NCI-H1092 treated with DMSO at 0.1 percent for 48 hours (cell line): ENCODE data around the gene SLC9A6.
"Not testable (repeated sequence)": the region's sequence is repeated elsewhere in the genome, so short reads cannot be mapped to it uniquely, and the experiment has no call there.

Source experiments
- DNase-seq: peaks from one replicate; lab custom pipeline; 2025; lab: John Stamatoyannopoulos, UW

Gene SLC9A6

GRCh38 chrX:136030303-136031191, 45.3 kb downstream of the SLC9A6 start:
- DNase-seq, result no peak

- DNase-seq, result no peak
These were observed 46.4 kb downstream of the SLC9A6 start for GRCh38 chrX:136031626-136032025.

GRCh38 chrX:136032370-136032769, 47.1 kb downstream of the SLC9A6 start:
- no peak for DNase-seq

GRCh38 chrX:136034668-136035067, 49.4 kb downstream of the SLC9A6 start:
- DNase-seq, result no peak

GRCh38 chrX:136035663-136036062, 50.4 kb downstream of the SLC9A6 start:
- no peak for DNase-seq

- DNase-seq, result no peak
These were observed 54.2 kb downstream of the SLC9A6 start for GRCh38 chrX:136039485-136039884.

- no peak for DNase-seq
These were observed 54.7 kb downstream of the SLC9A6 start for GRCh38 chrX:136039968-136040367.

- no peak for DNase-seq
These were observed 56.1 kb downstream of the SLC9A6 start for GRCh38 chrX:136041254-136041812.

GRCh38 chrX:136045008-136045407, 59.8 kb downstream of the SLC9A6 start:
- no peak for DNase-seq

- DNase-seq, result no peak
These were observed 61.2 kb downstream of the SLC9A6 start for GRCh38 chrX:136046295-136047015.

- DNase-seq, result no peak
These were observed 61.9 kb downstream of the SLC9A6 start for GRCh38 chrX:136047016-136047642.

- DNase-seq, result no peak
These were observed 62.7 kb downstream of the SLC9A6 start for GRCh38 chrX:136047969-136048368.

- DNase-seq, result no peak
These were observed 63.2 kb downstream of the SLC9A6 start for GRCh38 chrX:136048446-136048845.

- DNase-seq, result no peak
These were observed 64.4 kb downstream of the SLC9A6 start for GRCh38 chrX:136049608-136050007.

- DNase-seq, result not testable (repeated sequence)
These were observed 65.6 kb downstream of the SLC9A6 start for GRCh38 chrX:136050875-136051274.

- no peak for DNase-seq
These were observed 66.4 kb downstream of the SLC9A6 start for GRCh38 chrX:136051611-136052010.

GRCh38 chrX:136055651-136056221, 70.5 kb downstream of the SLC9A6 start:
- DNase-seq, result no peak

GRCh38 chrX:136057567-136057966, 72.3 kb downstream of the SLC9A6 start:
- no peak for DNase-seq

GRCh38 chrX:136059350-136059749, 74.1 kb downstream of the SLC9A6 start:
- DNase-seq, result no peak

GRCh38 chrX:136061286-136061685, 76.1 kb downstream of the SLC9A6 start:
- DNase-seq, result no peak

- DNase-seq, result no peak
These were observed 76.5 kb downstream of the SLC9A6 start for GRCh38 chrX:136061696-136062095.
